Keratinocyte (primary cell): ENCODE measurements around the gene SRSF8. TPM values are rescaled to one million over a fixed set of nuclear protein-coding genes. Genes with fewer than 3 reads are reported as not detected.

Experiments used
- DNase-seq: peaks from one replicate; pipeline ENCODE4 v3.0.0-alpha.2; 2011; ENCODE audit warnings: low read depth, missing footprints, low spot score
- FAIRE-seq: peaks from 2 replicates; lab custom pipeline; 2011; peaks lifted over from hg19 to GRCh38; lab: Jason Lieb, UNC
- H2AFZ ChIP-seq: 2 replicates; pipeline ENCODE4 v1.6.0; 2012; ENCODE audit warnings: low read length, control low read depth, inconsistent platforms; ENCODE audit not compliant: control insufficient read depth
- H3K27ac ChIP-seq: 2 replicates; pipeline ENCODE4 v1.5.1; 2011; ENCODE audit warnings: low read length; ENCODE audit not compliant: control insufficient read depth, insufficient read depth
- H3K27me3 ChIP-seq: 3 replicates; pipeline ENCODE4 v1.6.0; 2011; ENCODE audit warnings: low read length; ENCODE audit not compliant: control insufficient read depth, insufficient read depth; ENCODE audit errors: extremely low read depth
- H3K36me3 ChIP-seq, 2 experiments: 2 replicates in 1 of 2; 3 replicates in 1 of 2; pipeline ENCODE4 v1.5.1; 2011; ENCODE audit warnings: low read length in 2 of 2, mild to moderate bottlenecking in 1 of 2; ENCODE audit not compliant: control insufficient read depth in 2 of 2, insufficient read depth in 2 of 2; ENCODE audit errors: extremely low read depth in 1 of 2
- H3K4me1 ChIP-seq: 3 replicates; pipeline ENCODE4 v1.5.1; 2011; ENCODE audit warnings: low read length; ENCODE audit not compliant: control insufficient read depth, insufficient read depth; ENCODE audit errors: extremely low read depth
- H3K4me2 ChIP-seq: 3 replicates; pipeline ENCODE4 v1.6.0; 2011; ENCODE audit warnings: low read depth, low read length; ENCODE audit not compliant: control insufficient read depth, insufficient read depth; ENCODE audit errors: extremely low read depth
- H3K4me3 ChIP-seq, 3 experiments: fragments of 200-600 bp in 1 of 3; sonication (generic) in 1 of 3; 2 replicates in 2 of 3; 3 replicates in 1 of 3; pipeline ENCODE4 v1.5.1; 2011 to 2016; ENCODE audit warnings: low read length in 3 of 3, mild to moderate bottlenecking in 3 of 3, control low read depth in 2 of 3, inconsistent platforms in 1 of 3, low read depth in 1 of 3, mixed read lengths in 1 of 3, mixed run types in 1 of 3, moderate library complexity in 1 of 3; ENCODE audit not compliant: control insufficient read depth in 2 of 3, insufficient read depth in 2 of 3; ENCODE audit errors: extremely low read depth in 1 of 3
- H3K79me2 ChIP-seq: 2 replicates; pipeline ENCODE4 v1.6.0; 2012; ENCODE audit warnings: low read length; ENCODE audit not compliant: control insufficient read depth, insufficient read depth
- H3K9ac ChIP-seq: 3 replicates; pipeline ENCODE4 v1.6.0; 2011; ENCODE audit warnings: low read length; ENCODE audit not compliant: control insufficient read depth, insufficient read depth; ENCODE audit errors: extremely low read depth
- H3K9me1 ChIP-seq: 3 replicates; pipeline ENCODE4 v1.6.0; 2011; ENCODE audit warnings: low read length; ENCODE audit not compliant: control insufficient read depth, insufficient read depth; ENCODE audit errors: extremely low read depth
- H3K9me3 ChIP-seq: 2 replicates; pipeline ENCODE4 v1.5.1; 2012; ENCODE audit warnings: low read depth, low read length; ENCODE audit not compliant: control insufficient read depth
- H4K20me1 ChIP-seq: 3 replicates; pipeline ENCODE4 v1.6.0; 2011; ENCODE audit warnings: low read length; ENCODE audit not compliant: control insufficient read depth, insufficient read depth; ENCODE audit errors: extremely low read depth
- EZH2 ChIP-seq: IDR thresholded peaks from one replicate; pipeline ENCODE4 v1.6.1; 2012; ENCODE audit warnings: inconsistent platforms, mild to moderate bottlenecking, low read length, moderate library complexity
- dilution Hi-C: fragments of 300-500 bp; cut with MboI; formaldehyde crosslinking; loops from one replicate; pipeline ENCODE4 v1.7.0; 2020; ENCODE audit warnings: low sequenced_read_pairs; ENCODE audit not compliant: extremely low pct_ligation_motif_present
- polyA plus RNA-seq, 5 experiments: library from polyadenylated mRNA; depleted of rRNA in 3 of 5; stranded (reverse) in 3 of 5; stranded (forward) in 1 of 5; unstranded in 1 of 5; fragments of >200 nt; gene quantifications; 1 replicate in 1 of 5; 2 replicates in 3 of 5; 3 replicates in 1 of 5; pipeline versions ENCODE4 v1.2.1 to v1.2.3, GENCODE V29; 2011 to 2012; ENCODE audit warnings: missing spikeins in 2 of 5, low read depth in 1 of 5, low replicate concordance in 1 of 5
- TF ChIP-seq, protein P1 (sequence below), 3 experiments: IDR thresholded peaks in 1 of 3; conservative IDR thresholded peaks in 1 of 3; optimal IDR thresholded peaks in 1 of 3; 2 replicates in 2 of 3; 3 replicates in 1 of 3; pipeline versions ENCODE3 to v1.5.1; 2011; ENCODE audit warnings: low read length in 3 of 3, mild to moderate bottlenecking in 3 of 3, moderate library complexity in 2 of 3, control low read depth in 1 of 3, inconsistent platforms in 1 of 3; ENCODE audit not compliant: insufficient read depth in 2 of 3; ENCODE audit errors: extremely low read depth in 1 of 3

The SRSF8 gene
- polyA plus RNA-seq, 1 donor (not counting 4 experiments of a cell fraction or from before 2014, with no cell fraction given) = 47.7 TPM

DNA sequence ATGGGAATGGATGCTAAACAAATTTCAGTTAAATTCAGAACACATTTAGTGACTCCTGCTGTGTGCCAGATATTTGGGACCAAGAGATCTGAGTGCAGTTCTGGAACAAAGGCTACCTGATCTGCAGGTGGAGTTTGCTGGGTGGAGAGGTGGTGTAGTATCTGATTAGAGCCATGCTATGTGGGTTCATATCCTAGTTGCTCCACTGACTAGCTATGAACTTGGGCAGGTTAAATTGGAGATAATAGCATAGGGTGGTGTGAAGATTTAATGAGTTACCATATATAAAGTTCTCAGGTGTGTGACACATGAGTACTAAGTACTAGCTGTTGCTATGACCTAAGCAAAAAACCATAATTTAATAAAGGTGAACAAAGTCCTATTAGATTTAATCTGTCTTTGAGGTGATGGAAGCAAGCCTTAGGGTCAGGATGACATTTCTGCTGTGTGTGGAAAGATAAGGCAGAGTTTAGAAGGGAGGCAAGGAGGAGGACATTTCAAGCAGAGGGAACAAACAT, 25.0 kb downstream of the SRSF8 start:
- Histone ChIP-seq H3K4me1 (peaks cover 23% of the 10 kb centered on the region), H3K4me3 (no peak overlapping the region), H3K79me2 (peaks cover 12% of the 10 kb centered on the region), H3K27ac (no peak overlapping the region), H3K9me3 (no peaks in the 10 kb centered on the region), H4K20me1 (no peaks in the 10 kb centered on the region), H2AFZ (no peak overlapping the region), H3K36me3 (peaks cover 0 to 1% of the 10 kb centered on the region in 2 experiments), H3K9ac (no peak overlapping the region), H3K27me3 (no peaks in the 10 kb centered on the region), H3K4me2 (no peak overlapping the region), H3K9me1 (no peaks in the 10 kb centered on the region)
- DNase-seq = no peak
- dilution Hi-C loops = no loop called here
- no peak for FAIRE-seq
- TF ChIP-seq EZH2 = no peak
- TF ChIP-seq, protein P1, sequence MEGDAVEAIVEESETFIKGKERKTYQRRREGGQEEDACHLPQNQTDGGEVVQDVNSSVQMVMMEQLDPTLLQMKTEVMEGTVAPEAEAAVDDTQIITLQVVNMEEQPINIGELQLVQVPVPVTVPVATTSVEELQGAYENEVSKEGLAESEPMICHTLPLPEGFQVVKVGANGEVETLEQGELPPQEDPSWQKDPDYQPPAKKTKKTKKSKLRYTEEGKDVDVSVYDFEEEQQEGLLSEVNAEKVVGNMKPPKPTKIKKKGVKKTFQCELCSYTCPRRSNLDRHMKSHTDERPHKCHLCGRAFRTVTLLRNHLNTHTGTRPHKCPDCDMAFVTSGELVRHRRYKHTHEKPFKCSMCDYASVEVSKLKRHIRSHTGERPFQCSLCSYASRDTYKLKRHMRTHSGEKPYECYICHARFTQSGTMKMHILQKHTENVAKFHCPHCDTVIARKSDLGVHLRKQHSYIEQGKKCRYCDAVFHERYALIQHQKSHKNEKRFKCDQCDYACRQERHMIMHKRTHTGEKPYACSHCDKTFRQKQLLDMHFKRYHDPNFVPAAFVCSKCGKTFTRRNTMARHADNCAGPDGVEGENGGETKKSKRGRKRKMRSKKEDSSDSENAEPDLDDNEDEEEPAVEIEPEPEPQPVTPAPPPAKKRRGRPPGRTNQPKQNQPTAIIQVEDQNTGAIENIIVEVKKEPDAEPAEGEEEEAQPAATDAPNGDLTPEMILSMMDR (optimal IDR thresholded peaks at IDR 0.05 in 1 of 3, IDR thresholded peaks at IDR 0.05 in 1 of 3, conservative IDR thresholded peaks at IDR 0.05 in 1 of 3; ENCODE audit: extremely low read depth in 1 of 3, insufficient read depth in 2 of 3, low read length in 3 of 3) = no peak

DNA sequence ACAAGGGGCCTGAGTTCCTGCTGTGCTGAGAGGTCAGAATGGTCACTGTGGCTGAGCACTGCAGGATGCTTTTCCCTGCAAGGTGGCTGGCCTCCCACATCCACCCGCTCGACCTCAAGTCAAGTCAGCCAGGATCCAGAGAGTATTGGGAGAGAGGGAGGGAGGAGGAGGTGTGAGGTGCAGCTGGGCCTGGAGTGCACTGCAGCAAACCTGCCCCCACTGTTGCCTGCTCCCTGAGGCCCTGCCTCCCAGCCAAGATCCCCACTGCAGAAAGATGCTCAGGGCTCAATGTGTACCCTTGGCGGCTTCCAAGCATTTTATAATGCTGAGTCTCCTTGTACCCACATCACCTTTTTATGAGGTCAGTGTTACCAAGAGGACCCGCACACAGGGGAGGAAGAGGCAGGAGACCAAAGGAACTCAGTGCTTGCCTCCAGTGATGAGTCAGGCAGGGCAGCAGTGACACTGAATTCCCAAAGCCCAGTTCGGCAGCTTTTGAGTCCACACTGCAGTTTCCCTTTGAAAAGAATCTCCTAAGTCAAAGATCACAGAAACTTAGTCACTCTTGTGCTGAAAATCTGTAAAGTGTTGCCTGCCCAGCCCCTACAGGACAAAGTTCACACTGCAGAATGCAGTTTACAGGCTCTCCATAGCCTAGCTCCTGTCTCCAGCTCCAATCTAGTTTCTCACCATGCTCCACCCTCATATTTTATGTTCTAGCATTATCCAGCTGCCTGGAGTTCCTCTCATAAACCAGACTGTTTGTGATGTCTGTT, 26.0 kb downstream of the SRSF8 start:
- no peak overlapping the region for H3K27ac ChIP-seq
- H3K9me1 ChIP-seq = no peaks in the 10 kb centered on the region
- no peak overlapping the region for H2AFZ ChIP-seq
- H3K4me1 ChIP-seq = peaks cover 23% of the 10 kb centered on the region
- no peak overlapping the region for H3K4me3 ChIP-seq
- H3K79me2 ChIP-seq = peaks cover 12% of the 10 kb centered on the region
- peaks cover 0 to 1% of the 10 kb centered on the region in 2 experiments for H3K36me3 ChIP-seq
- dilution Hi-C loops = no loop called here
- FAIRE-seq = peak; percentile 41
- no peaks in the 10 kb centered on the region for H3K9me3 ChIP-seq
- no peak overlapping the region for H3K9ac ChIP-seq
- no peak for TF ChIP-seq EZH2
- TF ChIP-seq, protein P1 (optimal IDR thresholded peaks at IDR 0.05 in 1 of 3, IDR thresholded peaks at IDR 0.05 in 1 of 3, conservative IDR thresholded peaks at IDR 0.05 in 1 of 3; ENCODE audit: extremely low read depth in 1 of 3, insufficient read depth in 2 of 3, low read length in 3 of 3) = peak; percentile 32 to 64 (median 60)
- no peaks in the 10 kb centered on the region for H3K27me3 ChIP-seq
- no peak overlapping the region for H3K4me2 ChIP-seq
- H4K20me1 ChIP-seq = no peaks in the 10 kb centered on the region
- DNase-seq = no peak
